HG03460 (cell line): Measurements from ENCODE around the gene KRTAP9-7.
"Not testable (repeated sequence)": the region's sequence is repeated elsewhere in the genome, so short reads cannot be mapped to it uniquely, and the experiment has no call there.

Source experiments
- ATAC-seq: cut with Tn5 transposase; IDR thresholded peaks from one replicate; pipeline ENCODE4 v1.9.1; 2021; ENCODE audit not compliant: unreplicated experiment

KRTAP9-7 gene

GRCh38 chr17:41271323-41271722, 4.2 kb upstream of the KRTAP9-7 start:
- not testable (repeated sequence) for ATAC-seq

- no peak for ATAC-seq
Observed at GRCh38 chr17:41271858-41272257, 3.6 kb upstream of the KRTAP9-7 start.

GRCh38 chr17:41278176-41278955, 2.9 kb downstream of the KRTAP9-7 start:
- no peak for ATAC-seq

- no peak for ATAC-seq
Observed at GRCh38 chr17:41284043-41284442, 8.5 kb downstream of the KRTAP9-7 start.

GRCh38 chr17:41284546-41284945, 9.0 kb downstream of the KRTAP9-7 start:
- no peak for ATAC-seq

GRCh38 chr17:41287050-41287449, 11.6 kb downstream of the KRTAP9-7 start:
- ATAC-seq: no peak

GRCh38 chr17:41294016-41294415, 18.5 kb downstream of the KRTAP9-7 start:
- no peak for ATAC-seq

GRCh38 chr17:41296846-41297245, 21.3 kb downstream of the KRTAP9-7 start:
- ATAC-seq: no peak

- no peak for ATAC-seq
Observed at GRCh38 chr17:41298458-41299135, 23.1 kb downstream of the KRTAP9-7 start.

- ATAC-seq: no peak
Observed at GRCh38 chr17:41301204-41301790, 25.8 kb downstream of the KRTAP9-7 start.

- ATAC-seq: no peak
Observed at GRCh38 chr17:41301916-41302901, 26.7 kb downstream of the KRTAP9-7 start, which contains the start of gene KRTAP29-1. Gene KRTAP29-1 (minus strand): TSS chr17:41302851. CDS start chr17:41302851, 0 bp downstream.

GRCh38 chr17:41302981-41303380, 27.5 kb downstream of the KRTAP9-7 start:
- no peak for ATAC-seq

- no peak for ATAC-seq
Observed at GRCh38 chr17:41304091-41304490, 28.6 kb downstream of the KRTAP9-7 start.

GRCh38 chr17:41307647-41308046, 32.1 kb downstream of the KRTAP9-7 start:
- ATAC-seq: no peak

GRCh38 chr17:41308251-41308917, 32.9 kb downstream of the KRTAP9-7 start:
- no peak for ATAC-seq

GRCh38 chr17:41308918-41309359, 33.4 kb downstream of the KRTAP9-7 start, which contains the start of gene KRTAP16-1:
Gene KRTAP16-1 (minus strand): TSS chr17:41309309. CDS start chr17:41309253, 56 bp downstream.
- ATAC-seq: no peak

GRCh38 chr17:41311111-41311510, 35.6 kb downstream of the KRTAP9-7 start:
- ATAC-seq: no peak

- ATAC-seq: no peak
Observed at GRCh38 chr17:41315204-41315794, 39.8 kb downstream of the KRTAP9-7 start, which contains the start of gene KRTAP17-1. Gene KRTAP17-1 (minus strand): TSS chr17:41315710. CDS start chr17:41315650, 60 bp downstream.

GRCh38 chr17:41315814-41316445, 40.4 kb downstream of the KRTAP9-7 start:
- no peak for ATAC-seq
